ENCODE measurements around the gene GPR27. TPM values are rescaled to one million over a fixed set of nuclear protein-coding genes. Genes with fewer than 3 reads are reported as not detected.

The GPR27 gene
- total and polyA plus RNA-seq, 2 experiments from 2014 or later = 7.8 to 11.8 TPM

DNA sequence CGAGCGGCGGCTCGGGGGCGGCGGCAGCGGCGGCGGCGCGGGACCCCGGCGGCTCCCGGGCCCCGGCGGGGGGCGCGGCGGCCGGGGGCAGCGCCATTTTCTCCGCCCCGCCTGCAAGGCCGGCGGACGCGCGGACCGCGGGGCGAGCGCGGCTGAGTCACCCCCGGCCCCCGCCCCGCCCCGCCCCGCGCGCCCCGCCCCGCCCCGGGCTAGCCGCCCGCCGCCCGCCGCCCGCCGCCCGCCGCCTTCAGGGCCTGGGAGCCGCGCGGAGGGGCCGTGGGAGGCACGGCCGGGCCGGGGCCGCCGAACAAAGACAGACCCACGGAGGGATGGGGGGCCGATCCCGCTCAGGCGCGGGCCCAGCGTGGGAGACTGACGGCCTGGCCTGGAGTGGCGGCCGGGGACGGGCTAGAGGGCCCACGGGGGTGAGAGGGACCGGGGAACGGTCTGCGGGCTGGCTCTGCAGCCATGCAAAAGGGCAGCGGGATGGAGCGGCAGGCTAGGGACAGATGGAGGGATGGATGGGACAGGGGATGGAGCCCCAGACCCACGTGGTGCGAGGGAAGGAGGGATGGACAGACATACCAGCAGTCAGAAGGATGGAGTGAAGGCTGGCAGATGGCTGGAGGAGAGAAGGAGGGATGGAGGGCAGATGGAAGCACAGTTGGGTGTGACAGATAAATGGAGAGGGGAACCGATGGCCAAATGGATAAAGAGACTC, 28.2 kb upstream of the GPR27 start, which contains the start of gene EIF4E3:
Gene EIF4E3 (minus strand): TSS at position 132 of the 721 bp plus-strand sequence. CDS start 35 bp downstream, at position 97.
- Mint-ChIP-seq H3K36me3 (ENCODE audit: low read depth) (no peaks in the 10 kb centered on the region; the same call in 2 of the 3 replicates), H3K4me1 (peaks cover 41% of the 10 kb centered on the region), H3K27ac (no peak within 1 kb of the TSS), H3K27me3 (ENCODE audit: insufficient read depth, low read depth, poor library complexity) (peaks cover 30% of the 10 kb centered on the region), H3K9me3 (no peaks in the 10 kb centered on the region; the same call in 2 of the 3 replicates), H3K4me3 (peak within 1 kb of the TSS; percentile 78)
- peak; percentile 33; the same call in 1 of the 2 replicates for TF ChIP-seq POLR2AphosphoS5 (IDR thresholded peaks at IDR 0.05; ENCODE audit: low read depth)
- no peak for TF ChIP-seq ZNF114 (CRISPR knock-in tag; IDR thresholded peaks at IDR 0.05)
- no peak within 1 kb of the TSS for H3K27ac ChIP-seq (ENCODE audit: low read depth)
- peaks cover 6% of the 10 kb centered on the region; the same call in 1 of the 2 replicates for H3K79me2 ChIP-seq (replicated peaks; ENCODE audit: insufficient read depth)
- peak within 1 kb of the TSS; percentile 91 for H2AFZ ChIP-seq
- no peaks in the 10 kb centered on the region for H3K9me2 ChIP-seq (ENCODE audit: insufficient read depth)
- peak within 1 kb of the TSS; percentile 98 for H3K4me2 ChIP-seq
- DNase-seq (ENCODE audit: low spot score) = peak; percentile 65
- peaks cover 22% of the 10 kb centered on the region for H3K4me1 ChIP-seq (ENCODE audit: insufficient read depth)
- H3K4me3 ChIP-seq = peak within 1 kb of the TSS; percentile 82
- peaks cover 4% of the 10 kb centered on the region; the same call in 1 of the 2 replicates for H4K20me1 ChIP-seq (replicated peaks; ENCODE audit: insufficient read depth)
- ATAC-seq = peak; percentile 18
- H3K27me3 ChIP-seq (ENCODE audit: insufficient read depth) = peaks cover 31% of the 10 kb centered on the region
- H3K36me3 ChIP-seq (ENCODE audit: insufficient read depth) = no peaks in the 10 kb centered on the region
- H3F3A ChIP-seq (replicated peaks; ENCODE audit: low read depth) = 0 out of 2 replicates have a peak, but pooled peaks cover 9% of the 10 kb centered on the region

DNA sequence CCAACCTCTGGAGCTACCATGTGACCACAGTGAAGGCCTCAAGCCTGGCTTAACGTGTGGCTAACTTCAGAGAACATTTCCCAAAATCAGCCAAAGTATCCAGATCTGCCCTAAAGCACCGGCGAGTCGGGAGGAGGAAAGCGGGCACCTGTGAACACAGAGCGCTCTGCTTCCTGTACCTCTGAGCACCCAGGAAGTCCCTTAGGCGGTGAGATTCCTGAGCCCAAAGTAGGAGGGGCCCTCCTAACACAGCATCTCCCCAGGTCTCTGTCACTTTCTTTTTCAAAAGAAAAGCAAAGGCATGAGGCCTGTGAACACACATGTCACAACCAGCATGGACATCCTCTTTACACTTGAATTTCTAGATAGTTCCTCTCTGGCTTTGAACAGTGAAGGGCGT, 27.5 kb upstream of the GPR27 start:
- Histone ChIP-seq H3K4me1 (ENCODE audit: insufficient read depth) (peaks cover 25% of the 10 kb centered on the region), H3K4me3 (peak overlapping the region; percentile 57), H3F3A (replicated peaks; ENCODE audit: low read depth) (0 out of 2 replicates have a peak, but pooled peaks cover 10% of the 10 kb centered on the region), H3K9me2 (ENCODE audit: insufficient read depth) (no peaks in the 10 kb centered on the region), H3K4me2 (peak overlapping the region; percentile 82), H3K27me3 (ENCODE audit: insufficient read depth) (peaks cover 31% of the 10 kb centered on the region), H3K27ac (ENCODE audit: low read depth) (no peak overlapping the region), H4K20me1 (replicated peaks; ENCODE audit: insufficient read depth) (peaks cover 4% of the 10 kb centered on the region; the same call in 1 of the 2 replicates), H3K36me3 (ENCODE audit: insufficient read depth) (no peaks in the 10 kb centered on the region), H3K79me2 (replicated peaks; ENCODE audit: insufficient read depth) (peaks cover 6% of the 10 kb centered on the region; the same call in 1 of the 2 replicates), H2AFZ (peak overlapping the region; percentile 66; the same call in 1 of the 2 replicates)
- Mint-ChIP-seq H3K27ac (no peak overlapping the region), H3K36me3 (ENCODE audit: low read depth) (no peaks in the 10 kb centered on the region; the same call in 2 of the 3 replicates), H3K9me3 (no peaks in the 10 kb centered on the region; the same call in 2 of the 3 replicates), H3K4me3 (peak overlapping the region; percentile 71), H3K27me3 (ENCODE audit: insufficient read depth, low read depth, poor library complexity) (peaks cover 35% of the 10 kb centered on the region), H3K4me1 (peaks cover 48% of the 10 kb centered on the region)
- ATAC-seq (no peak), DNase-seq (ENCODE audit: low spot score) (no peak)
- no peak for TF ChIP-seq JUNB (IDR thresholded peaks at IDR 0.05; ENCODE audit: unreplicated experiment)
- TF ChIP-seq CTCF (conservative IDR thresholded peaks at IDR 0.05; ENCODE audit: low read depth in 2 of 2) = no peak
- no peak for TF ChIP-seq STAT1 (IDR thresholded peaks at IDR 0.05; ENCODE audit: unreplicated experiment)
- no peak for TF ChIP-seq REST (IDR thresholded peaks at IDR 0.05; ENCODE audit: unreplicated experiment)
- TF ChIP-seq ETS1 (IDR thresholded peaks at IDR 0.05) = no peak
- TF ChIP-seq ZNF114 (CRISPR knock-in tag; IDR thresholded peaks at IDR 0.05) = no peak
- TF ChIP-seq EZH2 (IDR thresholded peaks at IDR 0.05; ENCODE audit: low read depth, unreplicated experiment) = no peak
- TF ChIP-seq NANOG (IDR thresholded peaks at IDR 0.05; ENCODE audit: borderline replicate concordance) = no peak
- TF ChIP-seq CREB1 (CRISPR knock-in tag; IDR thresholded peaks at IDR 0.05; ENCODE audit: low read depth) = no peak
- TF ChIP-seq EZH2phosphoT487 (IDR thresholded peaks at IDR 0.05; ENCODE audit: unreplicated experiment) = no peak
- no peak for TF ChIP-seq POLR2AphosphoS5 (IDR thresholded peaks at IDR 0.05; ENCODE audit: low read depth)
- no peak for TF ChIP-seq ZNF331 (CRISPR knock-in tag; IDR thresholded peaks at IDR 0.05; ENCODE audit: low read depth)
